ENCODE results near the gene CST9L. TPM values are rescaled to one million over a fixed set of nuclear protein-coding genes. Genes with fewer than 3 reads are reported as not detected.

The CST9L gene
- total and polyA plus RNA-seq, 2 of the 13 experiments (the other 11 are each of a cell fraction or from before 2014, with no cell fraction given): 0.15 TPM; not detected in 1

DNA sequence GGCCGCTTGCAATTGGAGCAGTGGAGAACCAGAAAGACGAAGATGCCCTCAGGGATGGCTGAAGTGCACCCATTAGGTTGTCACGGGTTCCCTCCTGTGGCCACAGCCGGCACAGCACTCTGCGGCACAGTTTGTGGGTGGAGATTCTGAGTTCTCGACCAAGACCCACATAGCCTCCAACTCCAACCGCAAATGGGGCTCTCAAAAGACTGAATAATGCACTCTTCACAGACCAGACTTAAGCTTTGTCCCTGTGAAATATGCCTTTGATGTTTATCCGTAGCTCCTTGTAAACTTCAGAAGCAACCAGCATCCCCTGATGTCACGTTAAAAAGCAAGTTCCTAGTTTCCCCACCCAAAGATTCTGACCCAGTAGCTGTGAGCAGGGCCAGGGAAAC lies 38.4 kb upstream of the CST9L start (continued):
- TF ChIP-seq, protein P1, sequence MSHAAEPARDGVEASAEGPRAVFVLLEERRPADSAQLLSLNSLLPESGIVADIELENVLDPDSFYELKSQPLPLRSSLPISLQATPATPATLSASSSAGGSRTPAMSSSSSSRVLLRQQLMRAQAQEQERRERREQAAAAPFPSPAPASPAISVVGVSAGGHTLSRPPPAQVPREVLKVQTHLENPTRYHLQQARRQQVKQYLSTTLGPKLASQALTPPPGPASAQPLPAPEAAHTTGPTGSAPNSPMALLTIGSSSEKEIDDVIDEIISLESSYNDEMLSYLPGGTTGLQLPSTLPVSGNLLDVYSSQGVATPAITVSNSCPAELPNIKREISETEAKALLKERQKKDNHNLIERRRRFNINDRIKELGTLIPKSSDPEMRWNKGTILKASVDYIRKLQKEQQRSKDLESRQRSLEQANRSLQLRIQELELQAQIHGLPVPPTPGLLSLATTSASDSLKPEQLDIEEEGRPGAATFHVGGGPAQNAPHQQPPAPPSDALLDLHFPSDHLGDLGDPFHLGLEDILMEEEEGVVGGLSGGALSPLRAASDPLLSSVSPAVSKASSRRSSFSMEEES (CRISPR knock-in tag; IDR thresholded peaks at IDR 0.05): no peak
- TF ChIP-seq NR1H2 (CRISPR knock-in tag; IDR thresholded peaks at IDR 0.05; ENCODE audit: borderline replicate concordance, low read depth) (no peak), SRY (CRISPR knock-in tag; IDR thresholded peaks at IDR 0.05) (0 out of 2 replicates have a peak, but pooled peaks have one; percentile 68), SP4 (CRISPR knock-in tag; IDR thresholded peaks at IDR 0.05) (0 out of 2 replicates have a peak, but pooled peaks have one; percentile 26), THAP11 (CRISPR knock-in tag; IDR thresholded peaks at IDR 0.05) (peak; percentile 62; the same call in 1 of the 2 replicates), IRF2 (CRISPR knock-in tag; IDR thresholded peaks at IDR 0.05) (peak; percentile 67; the same call in 1 of the 2 replicates), MTF1 (CRISPR knock-in tag; IDR thresholded peaks at IDR 0.05) (no peak), CEBPG (CRISPR knock-in tag; IDR thresholded peaks at IDR 0.05) (peak; percentile 26; the same call in 1 of the 2 replicates), NR2F6 (IDR thresholded peaks at IDR 0.05) (no peak), NR2F6 (CRISPR knock-in tag; IDR thresholded peaks at IDR 0.05) (peak; percentile 59; the same call in 1 of the 2 replicates), STAG1 (CRISPR knock-in tag; IDR thresholded peaks at IDR 0.05) (peak; percentile 98)
- TF ChIP-seq, protein P2, sequence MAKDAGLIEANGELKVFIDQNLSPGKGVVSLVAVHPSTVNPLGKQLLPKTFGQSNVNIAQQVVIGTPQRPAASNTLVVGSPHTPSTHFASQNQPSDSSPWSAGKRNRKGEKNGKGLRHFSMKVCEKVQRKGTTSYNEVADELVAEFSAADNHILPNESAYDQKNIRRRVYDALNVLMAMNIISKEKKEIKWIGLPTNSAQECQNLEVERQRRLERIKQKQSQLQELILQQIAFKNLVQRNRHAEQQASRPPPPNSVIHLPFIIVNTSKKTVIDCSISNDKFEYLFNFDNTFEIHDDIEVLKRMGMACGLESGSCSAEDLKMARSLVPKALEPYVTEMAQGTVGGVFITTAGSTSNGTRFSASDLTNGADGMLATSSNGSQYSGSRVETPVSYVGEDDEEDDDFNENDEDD (CRISPR knock-in tag; IDR thresholded peaks at IDR 0.05; ENCODE audit: borderline replicate concordance): no peak
- TF ChIP-seq, protein P3, sequence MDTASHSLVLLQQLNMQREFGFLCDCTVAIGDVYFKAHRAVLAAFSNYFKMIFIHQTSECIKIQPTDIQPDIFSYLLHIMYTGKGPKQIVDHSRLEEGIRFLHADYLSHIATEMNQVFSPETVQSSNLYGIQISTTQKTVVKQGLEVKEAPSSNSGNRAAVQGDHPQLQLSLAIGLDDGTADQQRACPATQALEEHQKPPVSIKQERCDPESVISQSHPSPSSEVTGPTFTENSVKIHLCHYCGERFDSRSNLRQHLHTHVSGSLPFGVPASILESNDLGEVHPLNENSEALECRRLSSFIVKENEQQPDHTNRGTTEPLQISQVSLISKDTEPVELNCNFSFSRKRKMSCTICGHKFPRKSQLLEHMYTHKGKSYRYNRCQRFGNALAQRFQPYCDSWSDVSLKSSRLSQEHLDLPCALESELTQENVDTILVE (CRISPR knock-in tag; IDR thresholded peaks at IDR 0.05): 0 out of 2 replicates have a peak, but pooled peaks have one; percentile 31
- TF ChIP-seq, protein P4, sequence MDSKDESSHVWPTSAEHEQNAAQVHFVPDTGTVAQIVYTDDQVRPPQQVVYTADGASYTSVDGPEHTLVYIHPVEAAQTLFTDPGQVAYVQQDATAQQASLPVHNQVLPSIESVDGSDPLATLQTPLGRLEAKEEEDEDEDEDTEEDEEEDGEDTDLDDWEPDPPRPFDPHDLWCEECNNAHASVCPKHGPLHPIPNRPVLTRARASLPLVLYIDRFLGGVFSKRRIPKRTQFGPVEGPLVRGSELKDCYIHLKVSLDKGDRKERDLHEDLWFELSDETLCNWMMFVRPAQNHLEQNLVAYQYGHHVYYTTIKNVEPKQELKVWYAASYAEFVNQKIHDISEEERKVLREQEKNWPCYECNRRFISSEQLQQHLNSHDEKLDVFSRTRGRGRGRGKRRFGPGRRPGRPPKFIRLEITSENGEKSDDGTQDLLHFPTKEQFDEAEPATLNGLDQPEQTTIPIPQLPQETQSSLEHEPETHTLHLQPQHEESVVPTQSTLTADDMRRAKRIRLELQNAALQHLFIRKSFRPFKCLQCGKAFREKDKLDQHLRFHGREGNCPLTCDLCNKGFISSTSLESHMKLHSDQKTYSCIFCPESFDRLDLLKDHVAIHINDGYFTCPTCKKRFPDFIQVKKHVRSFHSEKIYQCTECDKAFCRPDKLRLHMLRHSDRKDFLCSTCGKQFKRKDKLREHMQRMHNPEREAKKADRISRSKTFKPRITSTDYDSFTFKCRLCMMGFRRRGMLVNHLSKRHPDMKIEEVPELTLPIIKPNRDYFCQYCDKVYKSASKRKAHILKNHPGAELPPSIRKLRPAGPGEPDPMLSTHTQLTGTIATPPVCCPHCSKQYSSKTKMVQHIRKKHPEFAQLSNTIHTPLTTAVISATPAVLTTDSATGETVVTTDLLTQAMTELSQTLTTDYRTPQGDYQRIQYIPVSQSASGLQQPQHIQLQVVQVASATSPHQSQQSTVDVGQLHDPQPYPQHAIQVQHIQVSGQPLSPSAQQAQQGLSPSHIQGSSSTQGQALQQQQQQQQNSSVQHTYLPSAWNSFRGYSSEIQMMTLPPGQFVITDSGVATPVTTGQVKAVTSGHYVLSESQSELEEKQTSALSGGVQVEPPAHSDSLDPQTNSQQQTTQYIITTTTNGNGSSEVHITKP (CRISPR knock-in tag; IDR thresholded peaks at IDR 0.05; ENCODE audit: low read depth): no peak
- TF ChIP-seq, protein P5, sequence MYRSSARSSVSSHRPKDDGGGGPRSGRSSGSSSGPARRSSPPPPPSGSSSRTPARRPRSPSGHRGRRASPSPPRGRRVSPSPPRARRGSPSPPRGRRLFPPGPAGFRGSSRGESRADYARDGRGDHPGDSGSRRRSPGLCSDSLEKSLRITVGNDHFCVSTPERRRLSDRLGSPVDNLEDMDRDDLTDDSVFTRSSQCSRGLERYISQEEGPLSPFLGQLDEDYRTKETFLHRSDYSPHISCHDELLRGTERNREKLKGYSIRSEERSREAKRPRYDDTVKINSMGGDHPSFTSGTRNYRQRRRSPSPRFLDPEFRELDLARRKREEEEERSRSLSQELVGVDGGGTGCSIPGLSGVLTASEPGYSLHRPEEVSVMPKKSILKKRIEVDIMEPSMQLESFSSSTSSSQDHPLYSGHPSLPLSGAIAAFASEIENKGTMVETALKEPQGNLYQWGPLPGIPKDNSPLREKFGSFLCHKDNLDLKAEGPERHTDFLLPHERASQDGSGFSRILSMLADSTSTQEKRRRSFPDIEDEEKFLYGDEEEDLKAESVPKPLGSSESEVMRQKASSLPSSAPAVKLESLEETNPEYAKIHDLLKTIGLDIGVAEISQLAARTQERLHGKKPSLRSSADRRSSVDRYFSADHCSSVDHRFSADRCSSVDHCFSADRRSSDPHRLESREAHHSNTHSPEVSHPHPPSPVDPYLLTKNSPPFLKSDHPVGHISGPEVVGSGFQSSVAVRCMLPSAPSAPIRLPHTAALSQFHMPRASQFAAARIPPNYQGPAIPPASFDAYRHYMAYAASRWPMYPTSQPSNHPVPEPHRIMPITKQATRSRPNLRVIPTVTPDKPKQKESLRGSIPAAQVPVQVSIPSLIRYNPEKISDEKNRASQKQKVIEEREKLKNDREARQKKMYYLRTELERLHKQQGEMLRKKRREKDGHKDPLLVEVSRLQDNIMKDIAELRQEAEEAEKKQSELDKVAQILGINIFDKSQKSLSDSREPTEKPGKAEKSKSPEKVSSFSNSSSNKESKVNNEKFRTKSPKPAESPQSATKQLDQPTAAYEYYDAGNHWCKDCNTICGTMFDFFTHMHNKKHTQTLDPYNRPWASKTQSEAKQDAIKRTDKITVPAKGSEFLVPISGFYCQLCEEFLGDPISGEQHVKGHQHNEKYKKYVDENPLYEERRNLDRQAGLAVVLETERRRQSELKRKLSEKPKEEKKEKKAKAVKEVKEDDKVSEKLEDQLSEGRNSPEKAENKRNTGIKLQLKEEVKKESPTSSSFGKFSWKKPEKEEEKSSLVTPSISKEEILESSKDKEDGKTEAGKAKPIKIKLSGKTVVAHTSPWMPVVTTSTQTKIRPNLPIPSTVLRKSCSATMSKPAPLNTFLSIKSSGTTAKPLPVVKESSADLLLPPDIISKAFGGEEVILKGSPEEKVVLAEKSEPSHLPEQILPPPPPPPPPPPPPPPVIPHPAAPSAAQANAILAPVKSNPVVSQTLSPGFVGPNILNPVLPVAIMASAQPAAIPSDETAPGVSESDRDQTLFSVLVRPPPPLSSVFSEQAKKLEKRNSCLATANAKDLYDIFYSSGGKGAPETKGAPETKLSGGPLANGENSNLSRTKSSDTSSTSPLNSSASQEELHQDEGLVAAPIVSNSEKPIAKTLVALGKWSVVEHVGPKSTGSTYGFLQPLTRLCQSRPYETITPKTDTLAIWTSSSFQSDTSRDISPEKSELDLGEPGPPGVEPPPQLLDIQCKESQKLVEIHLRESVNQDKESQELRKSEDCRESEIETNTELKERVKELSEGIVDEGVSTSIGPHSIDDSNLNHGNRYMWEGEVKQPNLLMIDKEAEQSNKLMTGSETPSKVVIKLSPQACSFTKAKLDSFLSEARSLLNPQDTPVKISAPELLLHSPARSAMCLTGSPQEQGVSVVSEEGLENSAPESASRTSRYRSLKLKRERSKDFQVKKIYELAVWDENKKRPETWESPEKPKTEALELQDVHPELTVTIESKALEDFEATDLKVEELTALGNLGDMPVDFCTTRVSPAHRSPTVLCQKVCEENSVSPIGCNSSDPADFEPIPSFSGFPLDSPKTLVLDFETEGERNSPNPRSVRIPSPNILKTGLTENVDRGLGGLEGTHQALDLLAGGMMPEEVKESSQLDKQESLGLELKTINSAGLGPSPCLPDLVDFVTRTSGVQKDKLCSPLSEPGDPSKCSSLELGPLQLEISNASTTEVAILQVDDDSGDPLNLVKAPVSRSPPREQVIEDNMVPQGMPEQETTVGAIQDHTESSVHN (CRISPR knock-in tag; IDR thresholded peaks at IDR 0.05): no peak
